GM20431 (cell line): Measurements from ENCODE around the gene OPN1LW.
"Not testable (repeated sequence)": the region's sequence is repeated elsewhere in the genome, so short reads cannot be mapped to it uniquely, and the experiment has no call there.

ENCODE experiments used
- in situ Hi-C: fragments of 300-500 bp; cut with MseI, MboI; formaldehyde crosslinking; loops from one replicate; pipeline ENCODE4 v1.15.0; 2020; ENCODE audit warnings: low sequenced_read_pairs; ENCODE audit not compliant: unreplicated experiment

The OPN1LW gene

DNA sequence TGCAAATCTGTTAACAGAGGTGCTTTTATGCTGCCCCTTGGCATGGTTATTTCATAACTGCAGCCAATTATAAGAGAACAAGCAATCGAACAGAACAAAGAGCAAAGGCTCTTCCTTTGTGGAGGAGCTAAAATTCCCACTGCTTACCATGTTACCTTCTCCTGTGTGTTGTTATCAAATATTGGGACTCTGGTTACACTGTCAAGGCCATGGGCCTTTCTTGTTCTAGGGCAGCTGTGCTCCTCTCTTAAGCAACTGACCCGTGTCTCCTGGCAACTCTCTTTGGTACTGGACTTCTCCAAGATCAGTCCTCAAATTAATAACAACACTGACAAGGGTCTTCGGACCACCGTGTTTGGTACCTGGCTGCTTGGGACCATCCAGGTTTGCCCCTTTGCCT, 12.1 kb upstream of the OPN1LW start:
- in situ Hi-C loops, result no loop called here

- in situ Hi-C loops, result no loop called here
These were observed 11.7 kb upstream of the OPN1LW start for GRCh38 chrX:154132366-154132765.

GRCh38 chrX:154135458-154136229, 8.4 kb upstream of the OPN1LW start:
- in situ Hi-C loops, result no loop called here

DNA sequence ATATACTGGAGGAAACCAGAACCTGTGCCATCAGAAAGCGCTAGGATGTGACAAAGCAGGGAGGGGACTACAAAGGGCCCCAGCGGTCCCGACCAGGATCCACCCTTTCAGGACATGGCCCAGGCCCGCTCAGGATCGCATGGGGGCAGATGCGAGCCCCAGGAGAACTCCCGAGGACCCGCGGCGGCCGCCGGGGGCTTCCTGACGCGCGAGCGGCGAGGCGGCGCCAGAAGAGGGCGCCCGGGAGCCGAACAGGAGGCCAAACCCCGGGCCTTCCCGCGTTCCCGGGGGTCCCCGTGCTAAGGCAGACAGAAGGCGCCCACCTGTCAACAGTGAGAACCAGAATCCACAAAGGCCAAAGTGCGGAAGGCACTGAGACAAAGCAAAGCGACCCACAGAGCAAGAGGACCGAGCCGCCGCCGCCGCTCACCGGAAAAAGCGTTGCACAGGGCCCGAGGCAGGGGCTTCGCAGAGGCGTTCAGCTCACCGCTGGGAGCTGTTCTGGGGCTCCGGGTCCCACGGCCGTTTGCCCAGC, 7.3 kb upstream of the OPN1LW start:
- in situ Hi-C loops, result no loop called here

DNA sequence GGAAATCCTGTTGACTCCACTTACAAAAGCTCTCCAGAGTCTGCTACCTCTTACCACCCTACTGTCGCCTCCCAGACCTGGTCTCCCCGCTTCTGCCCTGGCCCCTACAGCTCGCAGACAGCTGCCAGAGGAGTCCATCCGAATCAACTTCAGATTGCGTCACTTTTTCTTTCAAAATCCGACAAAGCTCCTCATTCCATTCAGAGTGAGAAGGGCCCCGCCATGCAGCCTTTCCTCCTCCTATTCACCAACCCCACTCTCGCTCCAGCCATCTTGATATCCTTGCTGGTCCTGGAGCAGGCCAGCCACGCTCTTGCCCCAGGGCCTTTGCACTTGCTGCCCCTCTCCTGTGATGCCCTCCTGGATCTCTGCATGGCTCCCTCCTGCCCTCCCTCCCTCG, 5.2 kb upstream of the OPN1LW start:
- in situ Hi-C loops, result no loop called here

DNA sequence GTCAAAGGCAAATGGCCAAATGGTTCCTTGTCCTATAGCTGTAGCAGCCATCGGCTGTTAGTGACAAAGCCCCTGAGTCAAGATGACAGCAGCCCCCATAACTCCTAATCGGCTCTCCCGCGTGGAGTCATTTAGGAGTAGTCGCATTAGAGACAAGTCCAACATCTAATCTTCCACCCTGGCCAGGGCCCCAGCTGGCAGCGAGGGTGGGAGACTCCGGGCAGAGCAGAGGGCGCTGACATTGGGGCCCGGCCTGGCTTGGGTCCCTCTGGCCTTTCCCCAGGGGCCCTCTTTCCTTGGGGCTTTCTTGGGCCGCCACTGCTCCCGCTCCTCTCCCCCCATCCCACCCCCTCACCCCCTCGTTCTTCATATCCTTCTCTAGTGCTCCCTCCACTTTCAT, 3.8 kb upstream of the OPN1LW start:
- in situ Hi-C loops, result no loop called here

DNA sequence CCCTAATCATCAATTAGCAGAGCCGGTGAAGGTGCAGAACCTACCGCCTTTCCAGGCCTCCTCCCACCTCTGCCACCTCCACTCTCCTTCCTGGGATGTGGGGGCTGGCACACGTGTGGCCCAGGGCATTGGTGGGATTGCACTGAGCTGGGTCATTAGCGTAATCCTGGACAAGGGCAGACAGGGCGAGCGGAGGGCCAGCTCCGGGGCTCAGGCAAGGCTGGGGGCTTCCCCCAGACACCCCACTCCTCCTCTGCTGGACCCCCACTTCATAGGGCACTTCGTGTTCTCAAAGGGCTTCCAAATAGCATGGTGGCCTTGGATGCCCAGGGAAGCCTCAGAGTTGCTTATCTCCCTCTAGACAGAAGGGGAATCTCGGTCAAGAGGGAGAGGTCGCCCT, 3.3 kb upstream of the OPN1LW start:
- in situ Hi-C loops, result no loop called here

DNA sequence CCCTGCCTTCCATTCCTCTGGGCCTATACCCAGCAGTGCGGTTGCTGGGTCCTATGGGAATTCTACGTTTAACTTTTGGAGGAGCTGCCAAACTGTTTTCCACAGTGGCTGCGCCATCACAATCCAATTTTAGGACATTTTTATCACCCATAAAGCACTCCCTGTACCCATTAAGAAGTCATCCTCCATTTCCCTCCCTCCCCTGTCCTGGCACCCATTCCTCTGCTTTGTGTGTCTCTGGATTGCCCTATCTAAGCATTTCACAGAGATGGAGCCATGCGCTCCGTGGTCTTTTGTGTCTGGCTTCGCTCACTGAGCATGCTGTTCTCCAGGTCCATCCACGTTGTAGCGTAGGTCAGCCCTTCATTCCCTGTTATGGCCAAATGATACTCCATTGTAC, 1.7 kb upstream of the OPN1LW start:
- in situ Hi-C loops, result no loop called here

- in situ Hi-C loops, result no loop called here
These were observed 895 bp upstream of the OPN1LW start for GRCh38 chrX:154142950-154143745.

DNA sequence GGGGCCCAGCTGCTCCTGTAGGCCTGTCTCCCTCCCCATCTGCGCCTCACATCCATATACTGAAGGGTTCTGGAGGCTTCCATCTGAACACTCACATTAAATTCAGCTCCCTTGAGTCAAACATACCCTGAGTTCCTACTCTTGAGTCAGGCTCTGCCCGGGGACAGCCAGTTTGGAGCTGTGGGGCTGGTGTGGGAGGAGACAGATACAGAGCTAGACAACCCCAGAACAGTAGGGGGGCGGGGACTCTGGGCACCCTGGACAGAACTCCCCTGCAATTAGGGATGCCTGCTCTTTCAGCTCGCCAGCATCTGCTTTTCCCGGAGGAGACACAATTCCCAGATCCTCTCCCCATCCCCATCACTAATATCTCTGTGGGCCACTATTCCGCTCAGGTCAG, 7.0 kb downstream of the OPN1LW start:
- in situ Hi-C loops, result not testable (repeated sequence)

GRCh38 chrX:154156221-154156620, 12.2 kb downstream of the OPN1LW start:
- in situ Hi-C loops, result not testable (repeated sequence)

DNA sequence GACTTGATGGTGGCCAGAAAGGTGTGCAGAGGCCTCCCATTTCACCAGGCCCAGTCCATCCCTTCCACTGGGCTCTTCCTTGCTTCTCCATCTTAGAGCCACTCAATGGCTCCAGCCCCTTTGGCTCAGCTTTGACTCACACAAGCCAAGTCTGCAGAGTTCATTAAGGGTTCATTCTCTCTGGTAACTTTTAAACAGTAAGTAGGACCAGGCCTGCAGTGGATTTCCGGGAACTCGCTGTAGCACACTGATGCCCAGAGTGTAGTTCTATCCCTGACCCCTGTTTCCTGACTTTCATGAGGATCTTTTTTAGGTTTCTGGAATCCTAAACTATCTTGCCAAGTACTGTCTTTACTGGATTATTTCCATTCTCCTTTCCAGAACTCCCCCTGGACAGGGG, 13.2 kb downstream of the OPN1LW start:
- in situ Hi-C loops, result not testable (repeated sequence)

DNA sequence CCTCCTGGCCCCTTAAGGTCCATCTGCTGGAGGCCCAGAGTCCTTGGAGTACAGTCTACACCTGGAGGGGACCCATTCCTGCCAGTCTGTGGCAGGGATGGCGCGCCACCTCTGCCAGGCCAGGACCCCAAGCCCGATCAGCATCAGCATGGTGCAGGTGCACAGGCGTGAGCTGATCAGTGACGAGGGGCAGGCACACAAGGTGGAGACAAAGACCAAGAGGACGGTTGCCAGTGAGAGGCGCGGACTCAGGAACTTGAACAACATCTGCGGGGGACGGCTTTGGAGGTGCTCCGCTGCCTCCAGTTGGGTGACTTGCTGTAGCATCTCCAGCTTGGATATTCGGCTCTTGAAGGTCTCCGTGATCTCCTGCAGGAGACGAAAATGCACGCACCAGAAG, 15.3 kb downstream of the OPN1LW start:
- in situ Hi-C loops, result not testable (repeated sequence)

GRCh38 chrX:154164902-154165301, 20.9 kb downstream of the OPN1LW start:
- in situ Hi-C loops, result not testable (repeated sequence)

DNA sequence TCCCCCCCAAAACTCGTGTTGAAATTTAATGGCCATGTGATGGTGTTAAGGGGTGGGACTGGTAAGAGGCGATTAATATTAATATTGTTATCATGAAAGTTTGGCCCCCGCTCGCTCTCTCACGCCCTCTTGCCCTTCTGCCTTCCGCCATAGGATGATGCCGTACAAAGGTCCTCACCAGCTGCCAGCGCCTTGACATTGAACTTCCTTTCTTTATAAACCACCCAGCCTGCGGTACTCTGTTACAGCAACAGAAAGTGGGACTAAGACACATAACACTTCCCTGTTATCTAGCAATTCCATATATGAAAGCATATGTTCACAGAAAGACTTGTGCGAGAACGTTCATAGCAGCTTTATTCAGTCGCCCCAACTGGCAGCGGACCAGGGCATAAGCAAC, 24.3 kb downstream of the OPN1LW start:
- in situ Hi-C loops, result not testable (repeated sequence)

DNA sequence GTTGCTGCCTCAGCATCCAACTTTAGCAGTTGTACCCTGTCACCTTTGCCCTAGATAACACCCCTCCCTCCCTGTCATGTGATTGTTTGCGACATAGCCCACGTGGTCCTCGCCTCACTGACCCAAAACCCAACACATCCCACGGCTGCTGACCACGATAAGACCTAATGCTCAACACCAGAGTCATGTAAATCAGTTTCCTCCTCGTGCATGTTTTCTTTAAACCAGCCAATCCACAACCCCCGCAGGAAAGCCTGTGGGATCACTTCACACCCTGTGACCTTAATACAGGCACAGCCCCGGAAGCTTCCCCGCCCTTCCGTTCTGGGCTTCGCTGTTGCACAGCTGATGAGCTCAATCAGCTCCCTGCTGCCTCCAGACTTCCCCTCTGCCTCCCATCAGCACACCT, 28.5 kb downstream of the OPN1LW start:
- in situ Hi-C loops, result not testable (repeated sequence)

- in situ Hi-C loops, result not testable (repeated sequence)
These were observed 30.3 kb downstream of the OPN1LW start for GRCh38 chrX:154174356-154174755.

DNA sequence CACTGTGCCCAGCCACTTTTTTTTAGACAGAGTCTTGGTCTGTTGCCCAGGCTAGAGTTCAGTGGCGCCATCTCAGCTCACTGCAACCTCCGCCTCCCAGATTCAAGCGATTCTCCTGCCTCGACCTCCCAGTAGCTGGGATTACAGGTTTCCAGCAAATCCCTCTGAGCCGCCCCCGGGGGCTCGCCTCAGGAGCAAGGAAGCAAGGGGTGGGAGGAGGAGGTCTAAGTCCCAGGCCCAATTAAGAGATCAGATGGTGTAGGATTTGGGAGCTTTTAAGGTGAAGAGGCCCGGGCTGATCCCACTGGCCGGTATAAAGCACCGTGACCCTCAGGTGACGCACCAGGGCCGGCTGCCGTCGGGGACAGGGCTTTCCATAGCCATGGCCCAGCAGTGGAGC, 38.3 kb downstream of the OPN1LW start, which contains the start of gene OPN1MW:
Gene OPN1MW (plus strand): TSS at position 301 of the 400 bp plus-strand sequence. CDS start 82 bp downstream, at position 383.
- in situ Hi-C loops, result not testable (repeated sequence)

DNA sequence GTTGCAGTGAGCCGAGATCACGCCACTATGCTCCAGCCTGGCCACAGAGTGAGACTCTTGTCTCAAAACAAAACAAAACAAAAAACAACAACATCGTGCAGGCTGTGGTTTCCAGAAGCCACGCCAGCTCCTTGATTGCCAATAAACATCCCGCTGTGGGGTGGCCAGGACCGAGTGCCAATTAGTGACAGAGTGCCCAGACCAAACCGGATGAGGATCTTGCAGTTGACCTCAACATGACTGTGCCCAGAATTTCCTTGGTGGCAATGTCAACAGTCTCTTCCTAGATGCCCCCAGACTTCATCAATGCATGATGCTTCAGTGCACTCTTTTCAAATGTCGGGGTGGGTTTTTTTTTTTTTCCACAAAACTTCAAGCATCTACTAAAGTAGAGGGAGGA, 39.8 kb downstream of the OPN1LW start:
- in situ Hi-C loops, result not testable (repeated sequence)

DNA sequence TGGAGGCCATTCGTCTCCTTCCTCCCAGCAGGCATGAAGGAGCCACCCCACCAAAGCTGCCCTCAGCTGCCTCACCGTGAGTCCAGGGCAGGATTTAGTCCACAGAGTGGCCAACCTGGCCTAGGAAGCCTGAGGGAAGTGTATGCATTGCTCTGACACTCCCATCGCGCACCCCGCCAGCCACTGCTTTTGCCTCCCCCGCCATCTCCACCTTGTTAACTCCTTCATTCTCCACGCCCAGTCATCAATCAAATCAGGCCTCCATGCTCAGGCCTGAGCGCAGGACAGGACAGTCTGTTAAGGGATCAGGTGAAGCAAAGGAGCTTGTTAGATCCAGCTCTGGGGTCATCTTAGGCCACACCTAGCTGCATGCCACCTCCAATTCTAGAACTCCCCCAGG, 48.8 kb downstream of the OPN1LW start:
- in situ Hi-C loops, result not testable (repeated sequence)

DNA sequence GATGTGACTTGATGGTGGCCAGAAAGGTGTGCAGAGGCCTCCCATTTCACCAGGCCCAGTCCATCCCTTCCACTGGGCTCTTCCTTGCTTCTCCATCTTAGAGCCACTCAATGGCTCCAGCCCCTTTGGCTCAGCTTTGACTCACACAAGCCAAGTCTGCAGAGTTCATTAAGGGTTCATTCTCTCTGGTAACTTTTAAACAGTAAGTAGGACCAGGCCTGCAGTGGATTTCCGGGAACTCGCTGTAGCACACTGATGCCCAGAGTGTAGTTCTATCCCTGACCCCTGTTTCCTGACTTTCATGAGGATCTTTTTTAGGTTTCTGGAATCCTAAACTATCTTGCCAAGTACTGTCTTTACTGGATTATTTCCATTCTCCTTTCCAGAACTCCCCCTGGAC, 50.3 kb downstream of the OPN1LW start:
- in situ Hi-C loops, result not testable (repeated sequence)
